HEK293T (cell line): ENCODE results near the gene MCM10.

Source experiments
- ELF4 ChIP-seq: fragments of 450-650 bp; IDR thresholded peaks from 2 replicates; pipeline ENCODE4 v1.6.1; 2017; ENCODE audit warnings: antibody characterized with exemption
- HDGF ChIP-seq: fragments of 450-650 bp; IDR thresholded peaks from 2 replicates; pipeline ENCODE4 v1.6.1; 2017; ENCODE audit warnings: antibody characterized with exemption, borderline replicate concordance
- SP1 ChIP-seq: fragments of 450-650 bp; IDR thresholded peaks from 2 replicates; pipeline ENCODE4 v1.6.1; 2017
- SUZ12 ChIP-seq: fragments of 450-650 bp; IDR thresholded peaks from 2 replicates; pipeline ENCODE4 v1.6.1; 2016; ENCODE audit warnings: mild to moderate bottlenecking

DNA sequence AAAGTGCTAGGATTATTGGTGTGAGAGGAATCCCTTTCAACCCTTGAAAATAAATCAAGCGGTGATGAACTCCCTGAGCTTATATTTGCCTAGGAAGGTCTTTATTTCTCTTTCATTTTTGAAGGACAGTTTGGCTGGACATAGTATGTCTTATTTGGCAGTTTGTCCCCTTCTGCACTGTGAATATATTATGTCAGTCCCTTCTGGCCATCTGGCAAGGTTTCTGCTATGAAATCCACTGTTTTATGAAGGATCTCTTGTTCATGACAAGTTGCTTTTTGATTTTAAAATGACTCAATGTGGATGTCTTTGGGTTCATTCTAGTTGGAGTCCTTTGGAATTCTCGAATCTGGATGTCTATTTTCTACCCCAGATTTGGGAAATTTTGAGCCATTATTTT lies 21.7 kb upstream of the MCM10 start:
- TF ChIP-seq SP1: no peak
- TF ChIP-seq SUZ12: no peak
- TF ChIP-seq ELF4: no peak
- no peak for TF ChIP-seq HDGF
